Thoracic aorta (tissue), 2 donors: ENCODE data around the gene NCKAP5. TPM values are rescaled to one million over a fixed set of nuclear protein-coding genes. Genes with fewer than 3 reads are reported as not detected.

Source experiments
- ATAC-seq: fragments of 150-250 bp; one replicate; pipeline ENCODE4 v1.8.0; 2017; ENCODE audit warnings: low read depth; ENCODE audit not compliant: insufficient number of reproducible peaks, low FRiP score
- DNase-seq: peaks from one replicate; pipeline ENCODE4 v3.0.0-alpha.2; 2020; ENCODE audit warnings: low spot score
- H3K27ac ChIP-seq, 2 donors: fragments of 200-600 bp; sonication (generic); 1 replicate in 1 of 2; 2 replicates in 1 of 2; pipeline ENCODE4 v1.5.1; 2016; ENCODE audit warnings: mild to moderate bottlenecking in 2 of 2, moderate library complexity in 2 of 2
- H3K27me3 ChIP-seq: fragments of 200-600 bp; sonication (generic); replicated peaks from 2 replicates; pipeline ENCODE4 v1.6.0; 2016; ENCODE audit warnings: mild to moderate bottlenecking; ENCODE audit not compliant: insufficient read depth
- H3K36me3 ChIP-seq: fragments of 200-600 bp; sonication (generic); one replicate; pipeline ENCODE4 v1.5.1; 2016
- H3K4me1 ChIP-seq, 2 donors: fragments of 200-600 bp; sonication (generic); 1 replicate in 1 of 2; 2 replicates in 1 of 2; pipeline versions ENCODE4 v1.5.1 to v1.6.0; 2016; ENCODE audit warnings: low read depth in 2 of 2, mild to moderate bottlenecking in 1 of 2; ENCODE audit not compliant: control insufficient read depth in 1 of 2
- H3K4me3 ChIP-seq: fragments of 200-600 bp; sonication (generic); 2 replicates; pipeline ENCODE4 v1.5.1; 2016; ENCODE audit warnings: mild to moderate bottlenecking
- H3K9me3 ChIP-seq: fragments of 200-600 bp; sonication (generic); 2 replicates; pipeline ENCODE4 v1.5.1; 2016
- CTCF ChIP-seq: fragments of 200-600 bp; sonication (generic); IDR thresholded peaks from one replicate; pipeline ENCODE4 v1.5.1; 2019; ENCODE audit warnings: antibody characterized with exemption
- total RNA-seq, 2 donors: library from RNA; depleted of rRNA; stranded (reverse); fragments of >200 nt; gene quantifications; one replicate each; pipeline versions ENCODE4 v1.1.0 to v1.2.3, GENCODE V29; 2016

Gene NCKAP5
- total RNA-seq, 2 donors from 2014 or later = 1.2 to 1.9 TPM

- TF ChIP-seq CTCF = no peak
- no peaks in the 10 kb centered on the region for H3K36me3 ChIP-seq
- no peak for ATAC-seq
Measured at GRCh38 chr2:133400411-133400810, 167.9 kb downstream of the NCKAP5 start.

GRCh38 chr2:133393895-133394294, 174.4 kb downstream of the NCKAP5 start:
- H3K27ac ChIP-seq = no peak overlapping the region
- no peaks in the 10 kb centered on the region for H3K9me3 ChIP-seq
- H3K4me3 ChIP-seq = no peak overlapping the region
- H3K4me1 ChIP-seq = no peaks in the 10 kb centered on the region
- TF ChIP-seq CTCF = no peak
- no peaks in the 10 kb centered on the region for H3K27me3 ChIP-seq
- ATAC-seq (no peak), DNase-seq (no peak)
- no peaks in the 10 kb centered on the region for H3K36me3 ChIP-seq

More at GRCh38 chr2:133400411-133400810, 167.9 kb downstream of the NCKAP5 start:
- Histone ChIP-seq H3K4me3 (no peak overlapping the region), H3K27me3 (no peaks in the 10 kb centered on the region), H3K27ac (no peak overlapping the region), H3K4me1 (no peaks in the 10 kb centered on the region), H3K9me3 (no peaks in the 10 kb centered on the region)
- DNase-seq = no peak

GRCh38 chr2:133390156-133390555, 178.1 kb downstream of the NCKAP5 start:
- ATAC-seq (no peak), DNase-seq (no peak)
- Histone ChIP-seq H3K9me3 (no peaks in the 10 kb centered on the region), H3K27me3 (no peaks in the 10 kb centered on the region), H3K27ac (no peak overlapping the region), H3K4me1 (no peaks in the 10 kb centered on the region), H3K36me3 (no peaks in the 10 kb centered on the region), H3K4me3 (no peak overlapping the region)
- no peak for TF ChIP-seq CTCF

- Histone ChIP-seq H3K4me1 (no peaks in the 10 kb centered on the region), H3K36me3 (no peaks in the 10 kb centered on the region), H3K27ac (no peak overlapping the region), H3K27me3 (no peaks in the 10 kb centered on the region), H3K9me3 (no peaks in the 10 kb centered on the region), H3K4me3 (no peak overlapping the region)
- no peak for DNase-seq
- no peak for ATAC-seq
- TF ChIP-seq CTCF = no peak
Measured at GRCh38 chr2:133389569-133389968, 178.7 kb downstream of the NCKAP5 start.

GRCh38 chr2:133382566-133382965, 185.7 kb downstream of the NCKAP5 start:
- ATAC-seq (no peak), DNase-seq (no peak)
- TF ChIP-seq CTCF = no peak
- Histone ChIP-seq H3K9me3 (no peaks in the 10 kb centered on the region), H3K36me3 (no peaks in the 10 kb centered on the region), H3K4me3 (no peak overlapping the region), H3K4me1 (no peaks in the 10 kb centered on the region), H3K27ac (no peak overlapping the region), H3K27me3 (no peaks in the 10 kb centered on the region)
